NCI-H1930 (cell line): Measurements from ENCODE around the gene NPLOC4.
A peak's percentile ranks its signal among the peaks of the same experiment; 100 is the strongest.

Experiments used
- DNase-seq, 2 experiments: peaks; one replicate each; lab custom pipeline; 2025; lab: John Stamatoyannopoulos, UW

The NPLOC4 gene

GRCh38 chr17:81566461-81567126 lies 70.3 kb downstream of the NPLOC4 start:
- DNase-seq, result no peak

DNA sequence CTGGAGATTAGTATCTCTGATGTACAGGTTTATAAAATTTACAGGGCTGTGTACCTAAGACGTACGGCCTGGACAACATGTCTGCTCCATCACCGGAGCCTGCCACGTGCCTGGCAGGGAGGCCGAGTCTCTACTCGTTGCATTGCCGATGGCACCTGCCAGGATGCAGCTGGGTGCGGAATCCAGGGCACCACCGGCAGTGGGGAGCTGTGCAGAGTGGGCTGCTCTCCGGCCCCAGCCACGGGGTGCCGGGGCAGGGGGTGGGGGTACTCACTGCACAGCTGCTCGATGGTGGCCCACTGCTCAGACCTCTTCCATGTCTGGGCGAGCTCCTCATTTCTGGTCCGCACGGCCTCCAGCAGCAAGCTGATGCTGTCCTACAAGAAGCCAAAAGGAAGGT lies 71.7 kb downstream of the NPLOC4 start:
- DNase-seq, result no peak

- no peak for DNase-seq
These were observed 72.1 kb downstream of the NPLOC4 start for GRCh38 chr17:81564778-81565177.

DNA sequence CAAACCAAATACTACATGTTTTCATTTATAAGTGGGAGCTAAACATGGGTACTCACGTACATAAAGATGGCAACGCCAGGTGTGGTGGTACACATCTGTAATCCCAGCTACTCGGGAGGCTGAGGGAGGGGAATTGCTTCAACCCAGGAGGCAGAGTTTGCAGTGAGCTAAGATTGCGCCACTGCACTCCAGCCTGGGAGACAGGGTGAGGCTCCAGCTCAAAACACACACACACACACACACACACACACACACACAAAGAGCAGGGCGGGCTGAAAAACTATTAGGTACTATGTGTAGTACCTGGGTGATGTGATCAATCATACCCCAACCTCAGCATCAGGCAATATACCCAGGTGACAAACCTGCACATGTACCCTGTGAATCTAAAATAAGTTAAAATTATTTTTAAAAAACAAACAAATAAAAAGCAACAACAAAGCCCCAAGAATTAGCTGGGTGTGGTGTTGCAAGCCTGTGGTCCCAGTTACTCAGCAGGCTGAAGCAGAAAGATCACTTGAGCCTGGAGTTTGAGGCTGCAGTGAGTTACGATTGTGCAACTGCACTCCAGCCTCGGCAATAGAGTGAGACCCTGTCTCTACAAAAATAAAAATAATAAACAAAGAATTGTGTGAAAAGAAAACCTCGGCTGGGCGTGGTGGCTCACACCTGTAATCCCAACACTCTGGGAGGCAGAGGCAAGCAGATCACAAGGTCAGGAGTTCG lies 72.9 kb downstream of the NPLOC4 start:
- no peak for DNase-seq

DNA sequence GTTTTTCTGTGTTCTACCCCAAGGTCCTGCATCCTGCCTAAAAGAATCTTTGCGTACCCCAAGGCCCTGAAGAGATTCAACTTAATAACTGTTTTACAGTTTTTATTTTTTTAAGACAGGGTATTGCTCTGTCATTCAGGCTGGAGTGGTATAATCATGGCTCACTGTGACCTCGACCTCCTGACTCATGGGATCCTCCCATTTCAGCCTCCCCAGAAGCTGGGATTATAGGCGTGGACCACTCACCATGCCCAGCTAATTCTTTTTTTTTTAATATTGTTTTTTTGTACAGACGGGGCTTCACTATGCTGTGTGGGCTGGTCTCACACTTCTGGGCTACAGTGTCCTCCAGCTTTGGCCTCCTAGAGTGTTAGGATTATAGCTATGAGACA lies 75.4 kb downstream of the NPLOC4 start:
- no peak for DNase-seq

DNA sequence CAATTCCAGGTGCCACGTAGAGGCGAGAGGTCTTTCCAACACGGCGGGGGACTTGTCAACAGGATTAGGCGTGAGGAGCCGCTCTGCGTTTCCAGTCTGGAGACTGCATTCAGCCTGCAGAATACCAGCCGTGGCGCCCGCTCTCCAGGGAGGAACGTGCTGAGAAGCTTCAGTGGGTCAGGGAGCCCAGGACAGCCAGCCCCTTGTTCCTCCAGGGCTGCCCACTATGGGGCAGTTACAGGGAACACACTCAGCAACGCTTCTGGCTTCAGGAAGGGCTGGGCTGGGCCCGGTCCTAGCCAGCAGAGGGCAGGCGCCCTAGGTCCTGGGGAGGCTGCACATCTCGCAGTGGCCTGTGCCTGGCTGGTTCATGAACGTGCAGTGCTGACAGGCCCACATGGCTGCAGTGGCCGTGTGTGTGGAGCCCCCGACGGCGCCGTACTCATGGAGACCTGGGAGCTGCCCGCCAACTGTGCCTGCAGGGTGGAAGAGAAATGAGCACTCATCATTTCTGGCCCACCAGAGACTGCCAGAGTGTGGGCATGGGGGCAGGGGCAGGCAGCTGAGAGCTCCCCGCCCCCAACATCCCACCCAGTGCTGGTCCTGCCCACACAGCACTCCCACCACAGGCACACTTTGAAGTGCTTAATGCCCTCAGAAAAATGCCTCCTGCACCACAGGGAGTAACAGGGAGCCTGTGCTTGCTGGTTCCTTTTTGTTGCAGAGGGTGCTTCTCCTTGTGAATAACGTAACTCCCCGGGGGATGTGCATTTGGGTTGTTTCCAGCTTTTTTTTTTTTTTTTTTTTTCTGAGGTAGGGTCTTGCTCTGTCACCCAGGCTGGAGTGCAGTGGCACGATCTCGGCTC lies 77.7 kb downstream of the NPLOC4 start:
- no peak for DNase-seq

DNA sequence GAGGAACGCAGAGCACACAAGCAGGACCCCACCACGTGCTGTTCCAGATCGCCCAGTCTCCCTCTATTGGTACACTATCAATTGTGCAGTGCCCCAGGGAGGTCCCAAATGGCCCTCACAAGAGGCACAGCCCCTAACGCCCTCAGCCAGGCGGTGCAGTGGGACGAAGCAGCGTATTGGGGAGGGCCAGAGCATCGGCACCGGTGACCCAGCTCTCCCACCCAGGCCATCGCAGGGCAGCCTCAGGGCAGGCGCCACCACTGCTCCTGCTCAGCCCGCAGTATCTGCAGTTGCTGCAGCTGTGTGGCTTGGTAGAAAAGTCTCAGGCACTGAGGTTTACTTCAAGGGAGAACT lies 78.8 kb downstream of the NPLOC4 start:
- no peak for DNase-seq

DNA sequence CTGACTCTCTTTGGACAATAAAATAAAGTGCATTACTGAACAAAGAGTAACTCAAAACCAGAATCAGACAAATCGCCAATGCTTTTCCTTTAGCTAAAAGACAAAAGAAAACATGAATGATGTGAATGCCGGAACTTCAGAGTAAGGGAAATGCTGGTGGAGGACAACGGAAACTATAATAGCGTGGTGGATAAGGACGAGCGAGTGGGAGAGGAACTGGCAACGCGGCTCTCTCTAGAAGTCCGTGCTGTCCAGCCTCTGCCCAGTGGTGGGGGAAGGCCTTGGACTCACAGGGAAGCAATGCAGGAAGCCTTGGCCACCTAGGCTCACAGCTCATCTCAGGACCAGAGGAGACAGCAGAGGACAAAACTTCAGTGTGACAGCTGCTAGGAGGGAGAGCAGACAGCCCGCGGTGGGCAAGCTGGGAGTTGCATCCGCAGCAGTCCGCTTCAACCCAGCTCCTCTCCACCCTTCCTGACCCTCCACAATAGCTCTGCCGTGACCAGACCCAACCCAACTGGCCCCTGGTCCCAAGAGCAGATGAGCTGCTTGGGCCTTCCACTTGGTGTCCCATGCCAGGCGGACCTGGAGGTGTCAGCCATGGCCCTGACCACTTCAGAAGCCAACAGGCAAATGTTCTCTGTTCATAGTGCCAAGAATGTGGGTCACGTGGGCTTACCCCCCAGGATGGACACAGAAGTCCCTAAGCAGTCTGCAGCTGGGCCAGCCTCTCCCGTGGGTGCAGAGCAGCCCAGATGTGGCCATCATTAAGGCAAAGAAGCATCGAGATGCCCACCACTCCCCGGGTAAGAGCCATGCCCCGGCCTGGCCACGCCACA lies 79.4 kb downstream of the NPLOC4 start:
- DNase-seq, result no peak

GRCh38 chr17:81556863-81557262 lies 80.0 kb downstream of the NPLOC4 start:
- DNase-seq, result no peak

DNA sequence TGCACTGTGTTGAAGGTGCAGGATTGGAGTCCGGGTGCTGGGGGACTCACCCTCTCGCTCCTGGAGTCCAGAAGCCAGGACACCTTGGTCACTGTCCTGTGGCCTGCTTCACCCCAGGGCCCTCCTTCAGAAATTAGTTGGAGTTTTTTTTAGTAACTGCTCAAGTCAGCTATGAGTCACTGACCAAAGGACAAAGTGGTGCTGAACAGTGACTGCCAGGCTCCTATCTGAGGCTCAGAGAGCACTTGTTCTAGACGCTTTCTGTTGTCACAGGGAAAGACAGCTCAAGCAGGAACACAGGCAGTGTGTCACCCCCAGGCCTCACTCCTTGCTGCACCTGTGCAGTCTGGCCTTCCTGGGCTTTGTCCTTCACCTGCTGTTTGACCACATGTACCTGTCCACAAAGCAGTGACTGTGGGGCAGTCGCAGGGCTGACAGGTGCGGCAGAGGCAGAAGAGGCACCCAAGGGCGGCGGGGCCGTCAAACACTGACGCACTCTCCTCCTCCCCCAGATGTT lies 80.7 kb downstream of the NPLOC4 start:
- no peak for DNase-seq

DNA sequence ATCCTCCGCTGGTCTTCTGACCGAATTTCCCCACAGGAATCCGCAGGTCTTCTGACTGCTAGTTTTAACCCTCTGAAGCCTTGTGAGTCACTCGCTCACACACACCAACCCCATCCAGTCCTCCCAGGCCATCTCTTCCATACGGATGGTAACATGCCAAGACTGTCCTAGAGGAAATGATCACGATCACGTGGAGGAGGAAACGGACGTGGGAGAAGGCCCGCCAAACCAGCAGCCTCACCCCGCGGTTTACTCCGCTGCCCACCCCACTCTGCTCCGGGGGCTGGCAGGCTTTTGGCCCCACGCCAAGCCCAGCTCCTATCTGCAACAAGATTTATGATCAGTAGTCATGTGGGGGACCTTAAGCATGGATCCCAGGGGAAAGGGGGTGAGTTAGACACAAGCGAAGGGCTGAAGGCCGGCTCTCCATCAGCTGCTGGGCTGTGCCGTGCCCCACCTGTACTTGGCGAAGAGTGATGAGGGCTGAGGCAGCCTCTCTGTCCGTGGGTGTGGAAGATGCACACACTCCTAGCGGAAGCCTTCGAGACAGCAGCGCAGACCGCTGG lies 83.2 kb downstream of the NPLOC4 start:
- DNase-seq, result no peak

DNA sequence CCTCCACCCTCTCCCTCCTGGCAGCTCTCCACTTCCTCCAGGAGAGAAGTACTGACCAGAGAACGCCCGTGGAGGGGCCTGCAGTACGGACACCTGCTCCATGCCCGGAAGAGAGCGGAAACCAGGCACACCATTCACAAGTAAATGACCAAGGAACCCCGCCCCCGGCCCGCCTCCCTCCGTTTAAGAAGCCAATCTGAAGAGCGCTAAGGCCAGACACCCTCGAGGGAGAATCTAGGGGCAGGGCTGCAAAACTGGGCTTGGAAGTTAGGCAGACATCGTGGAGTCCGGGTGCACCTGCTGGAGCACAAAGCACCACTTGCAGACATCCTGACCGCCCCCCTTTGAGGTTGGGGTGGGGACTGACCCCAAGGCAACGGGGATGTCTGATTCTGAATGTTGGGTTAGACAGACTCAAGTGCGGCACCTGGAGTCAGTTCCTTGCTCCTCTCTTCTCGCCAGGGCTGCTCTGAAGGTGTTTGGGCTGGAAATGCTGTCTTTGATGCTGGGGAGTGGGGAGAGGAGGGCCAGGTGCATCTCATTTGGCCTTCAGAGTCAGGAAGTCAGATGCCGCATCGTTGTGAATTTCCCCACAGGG lies 83.8 kb downstream of the NPLOC4 start:
- DNase-seq, result peak; percentile 47 to 72

- peak; percentile 71 to 85 for DNase-seq
These were observed 84.5 kb downstream of the NPLOC4 start, which contains the start of gene FAAP100 for GRCh38 chr17:81552244-81553017. FAAP100 (minus strand) TSS chr17:81552353; CDS start chr17:81552330, 23 bp downstream.

GRCh38 chr17:81551458-81552243 lies 85.3 kb downstream of the NPLOC4 start:
- DNase-seq, result no peak

DNA sequence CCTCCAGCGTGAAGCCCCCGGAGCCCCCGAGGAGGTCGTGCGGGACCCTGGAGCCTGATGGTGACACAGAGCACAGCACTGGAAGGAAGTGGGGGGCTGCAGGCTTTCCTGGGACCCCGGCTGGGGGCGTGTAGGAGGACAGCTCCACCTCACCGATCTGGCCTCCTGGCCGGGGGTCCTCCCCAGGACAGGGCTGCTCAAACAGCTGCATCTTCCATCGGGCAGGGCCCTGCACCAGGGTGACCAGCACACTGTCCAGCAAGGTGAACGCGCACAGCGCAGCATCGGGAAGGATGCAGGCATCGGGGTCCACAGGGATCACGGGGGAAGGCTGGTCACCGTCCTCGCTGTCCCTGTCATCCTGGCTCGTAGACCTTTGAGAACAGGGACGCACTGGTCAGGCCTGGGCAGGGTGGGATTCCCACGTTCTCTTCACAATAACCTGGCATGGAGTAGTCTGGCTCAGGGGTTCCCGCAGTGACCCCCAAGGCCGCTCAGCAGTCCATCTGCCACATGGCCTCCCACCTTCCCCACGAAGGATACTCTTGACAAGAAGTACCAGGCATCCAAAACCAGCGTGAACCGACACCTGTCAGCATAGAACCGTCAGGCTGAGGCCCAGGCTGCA lies 86.0 kb downstream of the NPLOC4 start:
- DNase-seq, result no peak

- no peak for DNase-seq
These were observed 86.6 kb downstream of the NPLOC4 start for GRCh38 chr17:81550285-81550684.

GRCh38 chr17:81549826-81550225 lies 87.1 kb downstream of the NPLOC4 start:
- no peak for DNase-seq

- no peak for DNase-seq
These were observed 87.8 kb downstream of the NPLOC4 start for GRCh38 chr17:81549031-81549557.

- no peak for DNase-seq
These were observed 89.3 kb downstream of the NPLOC4 start for GRCh38 chr17:81547614-81547982.
